Endothelial cell of umbilical vein (primary cell): Measurements from ENCODE around the gene ADAMTS14. TPM values are rescaled to one million over a fixed set of nuclear protein-coding genes. Genes with fewer than 3 reads are reported as not detected.

Experiments used
- BruUV-seq: library from RNA; stranded (reverse); fragments of 400-500 nt; replicated peaks from 2 replicates; lab custom pipeline; 2021; lab: Mats Ljungman, UMichigan
- CTCF ChIA-PET: fragments of 300-600, 350-600 bp; sonication (Branson Sonifier 250); formaldehyde crosslinking; loops from one replicate; lab custom pipeline; 2021; ENCODE audit warnings: antibody characterized with exemption, inconsistent platforms; lab: Charles Lee
- POLR2A ChIA-PET: fragments of 300-600, 350-600 bp; sonication (Branson Sonifier 250); formaldehyde crosslinking; loops from one replicate; lab custom pipeline; 2021; ENCODE audit warnings: antibody characterized with exemption, inconsistent platforms; lab: Charles Lee
- DNase-seq: peaks from one replicate; pipeline ENCODE4 v3.0.0-alpha.2; 2011; ENCODE audit warnings: low read depth, low spot score
- FAIRE-seq: peaks from 2 replicates; lab custom pipeline; 2011; peaks lifted over from hg19 to GRCh38; lab: Jason Lieb, UNC
- H2AFZ ChIP-seq: 2 replicates; pipeline ENCODE4 v1.6.0; 2012; ENCODE audit warnings: low read depth, low read length, control low read depth, inconsistent platforms
- H3K27ac ChIP-seq: 2 replicates; pipeline ENCODE4 v1.5.1; 2011; ENCODE audit warnings: low read depth, mild to moderate bottlenecking, control low read depth, low read length, moderate library complexity; ENCODE audit not compliant: insufficient read depth
- H3K27me3 ChIP-seq, 2 experiments: 2 replicates each; pipeline versions ENCODE4 v1.6.0 to v1.6.1; 2011; ENCODE audit warnings: low read length in 2 of 2, mixed read lengths in 1 of 2; ENCODE audit not compliant: control insufficient read depth in 2 of 2, insufficient read depth in 2 of 2
- H3K36me3 ChIP-seq, 2 experiments: 2 replicates in 1 of 2; 3 replicates in 1 of 2; pipeline ENCODE4 v1.5.1; 2011; ENCODE audit warnings: low read length in 2 of 2, mild to moderate bottlenecking in 1 of 2, moderate library complexity in 1 of 2; ENCODE audit not compliant: control insufficient read depth in 2 of 2, insufficient read depth in 2 of 2; ENCODE audit errors: extremely low read depth in 1 of 2
- H3K4me1 ChIP-seq: 3 replicates; pipeline ENCODE4 v1.5.1; 2011; ENCODE audit warnings: mild to moderate bottlenecking, low read length; ENCODE audit not compliant: control insufficient read depth, insufficient read depth; ENCODE audit errors: extremely low read depth
- H3K4me2 ChIP-seq: 2 replicates; pipeline ENCODE4 v1.6.1; 2011; ENCODE audit warnings: low read length, control low read depth, mixed read lengths; ENCODE audit not compliant: insufficient read depth
- H3K4me3 ChIP-seq, 3 experiments: fragments of 200-600 bp in 1 of 3; sonication (generic), shearing (Covaris generic) in 1 of 3; replicated peaks in 1 of 3; 2 replicates each; pipeline ENCODE4 v1.5.1; 2011 to 2016; ENCODE audit warnings: control low read depth in 3 of 3, low read length in 3 of 3, mild to moderate bottlenecking in 2 of 3, inconsistent platforms in 1 of 3, low read depth in 1 of 3, moderate library complexity in 1 of 3; ENCODE audit not compliant: insufficient read depth in 1 of 3
- H3K79me2 ChIP-seq: 2 replicates; pipeline ENCODE4 v1.6.0; 2012; ENCODE audit warnings: low read length, inconsistent platforms; ENCODE audit not compliant: control insufficient read depth, insufficient read depth
- H3K9ac ChIP-seq: replicated peaks from 2 replicates; pipeline ENCODE3; 2011; ENCODE audit warnings: low read length, control low read depth; ENCODE audit not compliant: insufficient read depth; ENCODE audit errors: extremely low read depth
- H3K9me1 ChIP-seq: replicated peaks from 3 replicates; pipeline ENCODE4 v1.6.0; 2011; ENCODE audit warnings: mild to moderate bottlenecking, low read length; ENCODE audit not compliant: control insufficient read depth, insufficient read depth; ENCODE audit errors: extremely low read depth
- H3K9me3 ChIP-seq: replicated peaks from 2 replicates; pipeline ENCODE4 v1.5.1; 2012; ENCODE audit warnings: low read length, inconsistent platforms; ENCODE audit not compliant: control insufficient read depth, insufficient read depth
- H4K20me1 ChIP-seq: replicated peaks from 2 replicates; pipeline ENCODE3; 2011; ENCODE audit warnings: mild to moderate bottlenecking, low read length; ENCODE audit not compliant: control insufficient read depth, insufficient read depth; ENCODE audit errors: extremely low read depth
- EZH2 ChIP-seq: IDR thresholded peaks from 2 replicates; pipeline ENCODE4 v1.6.1; 2012; ENCODE audit warnings: borderline replicate concordance, low read depth, mild to moderate bottlenecking, moderate library complexity, low read length, inconsistent platforms; ENCODE audit not compliant: severe bottlenecking
- FOS ChIP-seq: IDR thresholded peaks from 2 replicates; pipeline ENCODE4 v1.6.1; 2011; ENCODE audit warnings: mild to moderate bottlenecking, low read length, moderate library complexity, borderline replicate concordance; ENCODE audit not compliant: insufficient read depth
- GATA2 ChIP-seq: IDR thresholded peaks from 2 replicates; pipeline ENCODE4 v1.7.0; 2011; ENCODE audit warnings: low read depth, mild to moderate bottlenecking, moderate library complexity, mixed read lengths, low read length; ENCODE audit not compliant: insufficient read length, insufficient read depth
- JUN ChIP-seq: IDR thresholded peaks from 2 replicates; pipeline ENCODE4 v1.6.1; 2011; ENCODE audit warnings: borderline replicate concordance, low read depth; ENCODE audit not compliant: insufficient read length, insufficient read depth
- MYC ChIP-seq: IDR thresholded peaks from one replicate; pipeline ENCODE4 v1.6.1; 2011; ENCODE audit warnings: mild to moderate bottlenecking, low read depth, low read length
- POLR2A ChIP-seq: IDR thresholded peaks from 2 replicates; pipeline ENCODE4 v1.6.1; 2012; ENCODE audit warnings: low read depth, mild to moderate bottlenecking, control low read depth, low read length
- POLR2AphosphoS5 ChIP-seq: IDR thresholded peaks from 2 replicates; pipeline ENCODE4 v1.6.1; 2012; ENCODE audit warnings: low read depth, mild to moderate bottlenecking, control low read depth, low read length, moderate library complexity; ENCODE audit not compliant: insufficient read depth
- dilution Hi-C: fragments of 300-500 bp; cut with MboI; formaldehyde crosslinking; loops from one replicate; pipeline ENCODE4 v1.15.0; 2019; ENCODE audit warnings: low sequenced_read_pairs; ENCODE audit not compliant: extremely low pct_ligation_motif_present
- intact Hi-C: fragments of 100-400 bp; cut with micrococcal nuclease; formaldehyde crosslinking; loops from one replicate; pipeline ENCODE4 v1.10.0; 2022
- polyA plus RNA-seq, 4 experiments: library from polyadenylated mRNA; depleted of rRNA in 3 of 4; stranded (reverse) in 3 of 4; unstranded in 1 of 4; fragments of >200 nt; gene quantifications; 2 replicates each; pipeline versions ENCODE4 v1.2.1 to v1.2.3, GENCODE V29; 2011 to 2012; ENCODE audit warnings: missing spikeins in 1 of 4
- total RNA-seq: library from RNA; stranded (reverse); gene quantifications from 2 replicates; pipeline ENCODE4 v1.2.3, GENCODE V29; 2021
- TF ChIP-seq, protein P1 (sequence below): IDR thresholded peaks from 2 replicates; pipeline ENCODE4 v1.6.1; 2011; ENCODE audit not compliant: insufficient read depth, insufficient read length
- TF ChIP-seq, protein P2 (sequence below), 2 donors: IDR thresholded peaks; 1 replicate in 1 of 2; 2 replicates in 1 of 2; pipeline ENCODE4 v1.5.1; 2011; ENCODE audit warnings: low read length in 2 of 2, mild to moderate bottlenecking in 2 of 2, moderate library complexity in 2 of 2, control low read depth in 1 of 2, inconsistent platforms in 1 of 2, low read depth in 1 of 2; ENCODE audit not compliant: insufficient read depth in 1 of 2; ENCODE audit errors: extremely low read depth in 1 of 2

ADAMTS14 gene
- total and polyA plus RNA-seq, 2 donors (not counting 3 experiments of a cell fraction or from before 2014, with no cell fraction given) = not detected

DNA sequence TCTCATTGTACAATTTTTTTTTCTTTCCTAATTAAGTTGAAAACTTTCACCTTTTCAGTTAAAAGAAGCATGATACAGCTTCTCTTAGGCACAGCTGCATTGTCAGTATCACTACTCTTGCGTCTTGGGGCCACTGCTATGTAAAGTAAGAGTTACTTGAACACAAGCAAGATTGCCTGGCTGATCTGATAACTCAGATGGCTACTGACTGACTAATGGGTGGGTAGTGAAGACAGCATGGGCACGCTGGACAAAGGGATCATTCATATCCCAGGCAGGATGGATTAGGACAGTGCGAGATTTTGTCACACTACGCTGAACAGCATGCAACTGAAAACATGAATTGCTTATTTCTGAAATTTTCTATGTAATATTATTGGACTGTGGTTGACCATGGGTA, 11.6 kb upstream of the ADAMTS14 start:
- intact Hi-C loops = no loop called here
- H2AFZ ChIP-seq = no peak overlapping the region
- CTCF ChIA-PET = no interaction called here

DNA sequence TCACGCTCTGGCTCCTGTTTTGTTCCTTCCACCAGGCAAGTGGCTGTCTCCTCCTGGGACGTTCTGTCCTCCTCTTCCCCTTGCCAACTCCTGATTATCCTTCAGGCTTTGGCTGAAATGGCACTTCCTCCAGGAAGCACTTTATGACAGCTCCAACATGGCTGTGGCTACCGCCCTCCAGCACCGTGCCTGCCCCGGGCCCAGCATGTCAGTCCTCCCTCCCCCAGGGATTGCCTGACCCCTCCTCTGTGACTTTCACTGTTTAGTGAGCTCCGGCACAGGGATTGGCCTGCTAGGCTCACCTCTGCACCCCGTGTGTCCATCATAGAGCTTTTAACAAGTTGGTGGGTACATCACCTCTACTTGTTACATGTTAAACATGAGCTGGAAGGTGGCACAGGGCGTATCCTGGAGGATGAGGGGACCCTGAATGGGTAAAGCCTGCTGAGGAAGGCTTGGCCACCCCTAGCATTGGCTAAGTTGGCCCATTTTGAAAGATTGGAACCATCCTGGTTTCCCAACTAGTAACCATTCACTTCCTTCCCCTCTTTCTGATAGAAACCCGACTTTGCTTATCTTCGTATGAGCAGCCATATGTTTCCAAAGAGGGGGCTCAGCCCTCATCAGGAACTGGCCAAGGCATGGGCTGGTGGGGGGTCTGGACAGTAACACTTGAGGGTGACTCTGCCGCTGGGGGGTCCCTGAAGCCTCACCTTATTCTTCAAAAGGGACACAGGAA, 10.5 kb upstream of the ADAMTS14 start:
- POLR2A ChIA-PET = no interaction called here
- dilution Hi-C loops = no loop called here

More for the DNA sequence above, 11.6 kb upstream of the ADAMTS14 start:
- BruUV-seq = no TSS peak
- no peaks in the 10 kb centered on the region for H3K79me2 ChIP-seq
- no peaks in the 10 kb centered on the region for H3K36me3 ChIP-seq
- TF ChIP-seq POLR2A = no peak
- H3K9ac ChIP-seq = no peak overlapping the region
- no peaks in the 10 kb centered on the region for H4K20me1 ChIP-seq
- no peaks in the 10 kb centered on the region for H3K4me1 ChIP-seq
- POLR2A ChIA-PET = no interaction called here
- H3K9me3 ChIP-seq = no peaks in the 10 kb centered on the region
- H3K27ac ChIP-seq = no peak overlapping the region
- peaks cover 4 to 11% of the 10 kb centered on the region in 2 experiments for H3K27me3 ChIP-seq
- no peak overlapping the region for H3K4me3 ChIP-seq
- dilution Hi-C loops = no loop called here
- FAIRE-seq (no peak), DNase-seq (no peak)
- no peak overlapping the region for H3K4me2 ChIP-seq
- no peaks in the 10 kb centered on the region for H3K9me1 ChIP-seq

More for the DNA sequence above, 10.5 kb upstream of the ADAMTS14 start:
- no peak overlapping the region for H3K4me3 ChIP-seq
- H3K9ac ChIP-seq = no peak overlapping the region
- CTCF ChIA-PET = no interaction called here
- DNase-seq (no peak), FAIRE-seq (no peak)
- BruUV-seq = no TSS peak
- no peaks in the 10 kb centered on the region for H3K79me2 ChIP-seq
- no peaks in the 10 kb centered on the region for H3K9me3 ChIP-seq
- no peak for TF ChIP-seq POLR2A
- TF ChIP-seq MYC = no peak
- TF ChIP-seq, protein P1, sequence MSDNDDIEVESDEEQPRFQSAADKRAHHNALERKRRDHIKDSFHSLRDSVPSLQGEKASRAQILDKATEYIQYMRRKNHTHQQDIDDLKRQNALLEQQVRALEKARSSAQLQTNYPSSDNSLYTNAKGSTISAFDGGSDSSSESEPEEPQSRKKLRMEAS = no peak
- no peak for TF ChIP-seq EZH2
- no peak for TF ChIP-seq GATA2
- TF ChIP-seq, protein P2, sequence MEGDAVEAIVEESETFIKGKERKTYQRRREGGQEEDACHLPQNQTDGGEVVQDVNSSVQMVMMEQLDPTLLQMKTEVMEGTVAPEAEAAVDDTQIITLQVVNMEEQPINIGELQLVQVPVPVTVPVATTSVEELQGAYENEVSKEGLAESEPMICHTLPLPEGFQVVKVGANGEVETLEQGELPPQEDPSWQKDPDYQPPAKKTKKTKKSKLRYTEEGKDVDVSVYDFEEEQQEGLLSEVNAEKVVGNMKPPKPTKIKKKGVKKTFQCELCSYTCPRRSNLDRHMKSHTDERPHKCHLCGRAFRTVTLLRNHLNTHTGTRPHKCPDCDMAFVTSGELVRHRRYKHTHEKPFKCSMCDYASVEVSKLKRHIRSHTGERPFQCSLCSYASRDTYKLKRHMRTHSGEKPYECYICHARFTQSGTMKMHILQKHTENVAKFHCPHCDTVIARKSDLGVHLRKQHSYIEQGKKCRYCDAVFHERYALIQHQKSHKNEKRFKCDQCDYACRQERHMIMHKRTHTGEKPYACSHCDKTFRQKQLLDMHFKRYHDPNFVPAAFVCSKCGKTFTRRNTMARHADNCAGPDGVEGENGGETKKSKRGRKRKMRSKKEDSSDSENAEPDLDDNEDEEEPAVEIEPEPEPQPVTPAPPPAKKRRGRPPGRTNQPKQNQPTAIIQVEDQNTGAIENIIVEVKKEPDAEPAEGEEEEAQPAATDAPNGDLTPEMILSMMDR (IDR thresholded peaks at IDR 0.05; ENCODE audit: extremely low read depth in 1 of 2, insufficient read depth in 1 of 2, low read depth in 1 of 2, low read length in 2 of 2) = no peak
- TF ChIP-seq JUN = no peak
- TF ChIP-seq POLR2AphosphoS5 = no peak
- TF ChIP-seq FOS = no peak
- H3K4me1 ChIP-seq = no peaks in the 10 kb centered on the region
- H4K20me1 ChIP-seq = no peaks in the 10 kb centered on the region
- no peak overlapping the region for H3K27ac ChIP-seq
- intact Hi-C loops = no loop called here
- H3K4me2 ChIP-seq = no peak overlapping the region
- H3K9me1 ChIP-seq = no peaks in the 10 kb centered on the region
- H3K27me3 ChIP-seq = peaks cover 4 to 7% of the 10 kb centered on the region in 2 experiments
- no peaks in the 10 kb centered on the region for H3K36me3 ChIP-seq
- no peak overlapping the region for H2AFZ ChIP-seq
